ENCODE results near the gene SCN10A.

SCN10A gene

GRCh38 chr3:38706961-38707360 lies 109.1 kb downstream of the SCN10A start:
- in situ Hi-C loops (cut with MboI; ENCODE audit: low sequenced_read_pairs, unreplicated experiment) = no loop called here
- TF ChIP-seq CTCF (IDR thresholded peaks at IDR 0.05; ENCODE audit: borderline replicate concordance, control extremely low read depth, extremely low read depth, insufficient read depth, missing control alignments) = no peak
- DNase-seq (ENCODE audit: low spot score) = no peak

- TF ChIP-seq CTCF (IDR thresholded peaks at IDR 0.05; ENCODE audit: borderline replicate concordance, control extremely low read depth, extremely low read depth, insufficient read depth, missing control alignments) = no peak
- DNase-seq (ENCODE audit: low spot score) = no peak
- in situ Hi-C loops (cut with MboI; ENCODE audit: low sequenced_read_pairs, unreplicated experiment) = no loop called here
Observed at GRCh38 chr3:38702231-38702630, 113.8 kb downstream of the SCN10A start.

- in situ Hi-C loops (cut with MboI; ENCODE audit: low sequenced_read_pairs, unreplicated experiment) = no loop called here
Observed at GRCh38 chr3:38698760-38699159, 117.3 kb downstream of the SCN10A start.

GRCh38 chr3:38698061-38698460 lies 118.0 kb downstream of the SCN10A start:
- TF ChIP-seq CTCF (IDR thresholded peaks at IDR 0.05; ENCODE audit: borderline replicate concordance, control extremely low read depth, extremely low read depth, insufficient read depth, missing control alignments) = no peak
- in situ Hi-C loops (cut with MboI; ENCODE audit: low sequenced_read_pairs, unreplicated experiment) = no loop called here
- DNase-seq (ENCODE audit: low spot score) = no peak

More at GRCh38 chr3:38698760-38699159, 117.3 kb downstream of the SCN10A start:
- no peak for TF ChIP-seq CTCF (IDR thresholded peaks at IDR 0.05; ENCODE audit: borderline replicate concordance, control extremely low read depth, extremely low read depth, insufficient read depth, missing control alignments)
- no peak for DNase-seq (ENCODE audit: low spot score)

GRCh38 chr3:38696034-38696433 lies 120.0 kb downstream of the SCN10A start:
- in situ Hi-C loops (cut with MboI; ENCODE audit: low sequenced_read_pairs, unreplicated experiment) = no loop called here
- DNase-seq (ENCODE audit: low spot score) = no peak
- no peak for TF ChIP-seq CTCF (IDR thresholded peaks at IDR 0.05; ENCODE audit: borderline replicate concordance, control extremely low read depth, extremely low read depth, insufficient read depth, missing control alignments)

- no peak for TF ChIP-seq CTCF (IDR thresholded peaks at IDR 0.05; ENCODE audit: borderline replicate concordance, control extremely low read depth, extremely low read depth, insufficient read depth, missing control alignments)
- in situ Hi-C loops (cut with MboI; ENCODE audit: low sequenced_read_pairs, unreplicated experiment) = no loop called here
- DNase-seq (ENCODE audit: low spot score) = no peak
Observed at GRCh38 chr3:38690185-38690584, 125.8 kb downstream of the SCN10A start.

GRCh38 chr3:38689774-38690173 lies 126.2 kb downstream of the SCN10A start:
- TF ChIP-seq CTCF (IDR thresholded peaks at IDR 0.05; ENCODE audit: borderline replicate concordance, control extremely low read depth, extremely low read depth, insufficient read depth, missing control alignments) = no peak
- no peak for DNase-seq (ENCODE audit: low spot score)
- in situ Hi-C loops (cut with MboI; ENCODE audit: low sequenced_read_pairs, unreplicated experiment) = no loop called here

All from GM13976 (cell line).